Stomach (tissue), 9 donors: ENCODE data around the gene CDKN2B-AS1. TPM values are rescaled to one million over a fixed set of nuclear protein-coding genes. Genes with fewer than 3 reads are reported as not detected.

ENCODE experiments used
- DNase-seq, 2 donors: peaks; one replicate each; pipeline versions ENCODE4 v3.0.0 to v3.0.0-alpha.2; 2013 to 2019
- H3K27ac ChIP-seq, 5 donors: fragments of 200-600 bp in 4 of 5; sonication (generic) in 4 of 5; one replicate each; pipeline ENCODE4 v1.5.1; 2013 to 2019; ENCODE audit warnings: mild to moderate bottlenecking in 1 of 5, moderate library complexity in 1 of 5
- H3K27me3 ChIP-seq, 3 donors: fragments of 200-600 bp; sonication (generic); one replicate each; pipeline ENCODE4 v1.5.1; 2017 to 2019; ENCODE audit warnings: mixed run types in 1 of 3
- H3K36me3 ChIP-seq, 4 donors: fragments of 200-600 bp; sonication (generic); 1 replicate in 3 of 4; 2 replicates in 1 of 4; pipeline ENCODE4 v1.5.1; 2016 to 2019
- H3K4me1 ChIP-seq, 4 donors: fragments of 200-600 bp; sonication (generic); one replicate each; pipeline ENCODE4 v1.5.1; 2016 to 2019
- H3K4me3 ChIP-seq, 4 donors: fragments of 200-600 bp; sonication (generic) in 3 of 4; one replicate each; pipeline ENCODE4 v1.5.1; 2016 to 2019; ENCODE audit warnings: mild to moderate bottlenecking in 1 of 4
- H3K9me3 ChIP-seq, 4 donors: fragments of 200-600 bp; sonication (generic); one replicate each; pipeline ENCODE4 v1.5.1; 2016 to 2019
- EP300 ChIP-seq: sonication (generic); formaldehyde crosslinking; IDR thresholded peaks from one replicate; pipeline ENCODE4 v1.6.1; 2017; ENCODE audit warnings: antibody characterized with exemption
- POLR2A ChIP-seq, 4 donors: fragments of 450-650 bp; IDR thresholded peaks; one replicate each; pipeline ENCODE4 v1.6.1; 2016; ENCODE audit warnings: antibody characterized with exemption in 4 of 4, control low read depth in 2 of 4, mild to moderate bottlenecking in 1 of 4, moderate library complexity in 1 of 4
- POLR2AphosphoS5 ChIP-seq, 3 donors: sonication (generic); formaldehyde crosslinking; IDR thresholded peaks; one replicate each; pipeline ENCODE4 v1.6.1; 2016; ENCODE audit warnings: antibody characterized with exemption in 3 of 3
- WGBS, 5 donors: extraction: QIAGEN DNeasy Blood & Tissue Kit in 3 of 5; methylation state at CpG; one replicate each; pipeline versions ENCODE4 v1.1.5 to v1.1.7; 2013 to 2018; 5-methylcytosine and 5-hydroxymethylcytosine counted together
- intact Hi-C: fragments of 100-400 bp; cut with DNase I; formaldehyde crosslinking; loops from one replicate; pipeline ENCODE4 v1.15.1; 2023; ENCODE audit warnings: low total_unique reads
- polyA plus RNA-seq, 3 donors: library from polyadenylated mRNA; stranded (reverse); fragments of 200-250 nt; gene quantifications; one replicate each; pipeline ENCODE4 v1.2.3, GENCODE V29; 2013
- total RNA-seq, 5 donors: library from RNA; depleted of rRNA; stranded (reverse); fragments of >200 nt; gene quantifications; one replicate each; pipeline versions ENCODE4 v1.1.0 to v1.2.3, GENCODE V29; 2014 to 2016
- TF ChIP-seq, protein P1 (sequence below), 7 experiments: fragments of 450-650 bp in 4 of 7; fragments of 200-600 bp in 3 of 7; sonication (generic) in 3 of 7; IDR thresholded peaks; one replicate each; pipeline ENCODE4 v1.5.1; 2016 to 2019; ENCODE audit warnings: antibody characterized with exemption in 7 of 7, control low read depth in 2 of 7, mild to moderate bottlenecking in 1 of 7
- donor health status: healthy with polysubstance abuse.
- donor health status: Bipolar disorder and iron deficiency.
- donor health status: healthy.

Gene CDKN2B-AS1
- total and polyA plus RNA-seq, 8 donors = 0.48 to 1.6 (median 1.1) TPM; not detected in 3

DNA sequence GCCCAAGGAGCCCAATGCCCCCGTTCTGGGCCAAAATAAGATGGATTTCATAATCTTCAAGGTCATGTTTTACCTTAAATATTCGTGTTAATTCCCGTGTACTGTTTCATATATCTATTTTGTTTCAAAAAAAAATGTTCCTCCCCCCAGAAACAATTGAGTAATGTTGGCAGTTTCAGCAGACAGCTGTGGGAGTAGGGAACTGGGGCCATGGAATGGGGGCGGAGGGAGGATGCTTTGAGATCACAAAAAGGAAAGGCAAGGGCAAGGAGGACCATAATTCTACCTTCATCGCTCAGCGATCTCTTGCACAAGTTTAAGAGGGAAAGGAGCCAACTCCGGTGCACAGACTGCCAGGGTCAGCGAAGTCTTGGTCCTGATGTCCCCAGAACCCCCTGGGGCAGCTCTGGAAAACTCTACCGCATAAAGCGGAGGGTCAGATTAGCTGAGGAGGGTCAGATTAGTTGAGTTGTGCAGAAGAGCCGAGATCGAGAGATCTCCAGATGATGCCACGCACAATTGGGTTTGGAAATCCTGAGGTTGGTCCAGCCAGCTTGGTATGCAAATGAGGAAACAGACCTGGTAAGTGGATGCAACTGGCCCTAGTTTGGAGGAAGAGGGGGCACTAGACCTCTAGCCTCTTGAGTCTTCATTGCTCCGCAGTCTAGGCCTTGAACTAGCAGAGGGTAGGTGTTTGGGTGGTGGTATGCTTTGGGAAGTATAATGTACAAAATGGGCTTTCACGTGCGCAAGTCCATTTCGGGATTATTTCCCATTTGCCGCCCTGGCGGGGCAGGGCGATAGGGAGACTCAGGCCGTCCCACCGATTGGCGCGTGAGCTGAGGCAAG, 24.4 kb upstream of the CDKN2B-AS1 start:
- peak overlapping the region in 1 of 4 donors; percentile 0 for H3K4me3 ChIP-seq
- no peak for DNase-seq
- peaks cover 0 to 36% (median 14%) of the 10 kb centered on the region in 4 donors for H3K9me3 ChIP-seq
- peaks cover 63 to 100% (median 97%) of the 10 kb centered on the region in 3 donors for H3K27me3 ChIP-seq
- H3K4me1 ChIP-seq = peaks cover 15 to 51% (median 38%) of the 10 kb centered on the region in 4 donors
- 8 to 20% (median 18%) methylated on average over 20 to 24 of the region's 24 CpGs for WGBS, 5 donors
- no peaks in the 10 kb centered on the region for H3K36me3 ChIP-seq
- H3K27ac ChIP-seq = no peak overlapping the region
- intact Hi-C loops = no loop called here
- TF ChIP-seq POLR2AphosphoS5 (IDR thresholded peaks at IDR 0.05) (no peak), POLR2A (IDR thresholded peaks at IDR 0.05) (no peak), EP300 (no peak)
- TF ChIP-seq, protein P1, sequence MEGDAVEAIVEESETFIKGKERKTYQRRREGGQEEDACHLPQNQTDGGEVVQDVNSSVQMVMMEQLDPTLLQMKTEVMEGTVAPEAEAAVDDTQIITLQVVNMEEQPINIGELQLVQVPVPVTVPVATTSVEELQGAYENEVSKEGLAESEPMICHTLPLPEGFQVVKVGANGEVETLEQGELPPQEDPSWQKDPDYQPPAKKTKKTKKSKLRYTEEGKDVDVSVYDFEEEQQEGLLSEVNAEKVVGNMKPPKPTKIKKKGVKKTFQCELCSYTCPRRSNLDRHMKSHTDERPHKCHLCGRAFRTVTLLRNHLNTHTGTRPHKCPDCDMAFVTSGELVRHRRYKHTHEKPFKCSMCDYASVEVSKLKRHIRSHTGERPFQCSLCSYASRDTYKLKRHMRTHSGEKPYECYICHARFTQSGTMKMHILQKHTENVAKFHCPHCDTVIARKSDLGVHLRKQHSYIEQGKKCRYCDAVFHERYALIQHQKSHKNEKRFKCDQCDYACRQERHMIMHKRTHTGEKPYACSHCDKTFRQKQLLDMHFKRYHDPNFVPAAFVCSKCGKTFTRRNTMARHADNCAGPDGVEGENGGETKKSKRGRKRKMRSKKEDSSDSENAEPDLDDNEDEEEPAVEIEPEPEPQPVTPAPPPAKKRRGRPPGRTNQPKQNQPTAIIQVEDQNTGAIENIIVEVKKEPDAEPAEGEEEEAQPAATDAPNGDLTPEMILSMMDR (IDR thresholded peaks at IDR 0.05) = no peak

DNA sequence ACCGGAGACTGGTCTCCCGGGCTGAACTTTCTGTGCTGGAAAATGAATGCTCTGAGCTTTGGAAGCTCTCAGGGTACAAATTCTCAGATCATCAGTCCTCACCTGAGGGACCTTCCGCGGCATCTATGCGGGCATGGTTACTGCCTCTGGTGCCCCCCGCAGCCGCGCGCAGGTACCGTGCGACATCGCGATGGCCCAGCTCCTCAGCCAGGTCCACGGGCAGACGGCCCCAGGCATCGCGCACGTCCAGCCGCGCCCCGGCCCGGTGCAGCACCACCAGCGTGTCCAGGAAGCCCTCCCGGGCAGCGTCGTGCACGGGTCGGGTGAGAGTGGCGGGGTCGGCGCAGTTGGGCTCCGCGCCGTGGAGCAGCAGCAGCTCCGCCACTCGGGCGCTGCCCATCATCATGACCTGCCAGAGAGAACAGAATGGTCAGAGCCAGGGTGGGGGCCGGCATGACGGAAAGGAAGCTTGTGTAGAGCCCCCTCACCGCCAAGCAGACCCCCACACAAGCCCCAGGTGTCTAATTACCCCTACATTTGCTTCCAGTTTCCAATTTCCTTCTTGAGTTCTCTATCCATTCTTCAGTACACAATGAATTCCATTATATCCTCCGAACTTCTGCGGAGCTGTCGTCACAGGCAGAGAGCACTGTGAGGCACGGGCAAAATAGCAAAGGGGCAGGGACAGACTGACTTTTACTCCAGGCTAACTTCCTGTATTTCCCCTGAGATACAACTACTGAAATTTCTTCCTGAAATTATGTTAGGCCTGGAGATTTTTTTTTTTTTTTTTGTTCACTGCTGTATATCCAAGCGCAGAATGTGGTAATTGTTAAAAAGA, 23.6 kb upstream of the CDKN2B-AS1 start:
- TF ChIP-seq, protein P1 (IDR thresholded peaks at IDR 0.05) = no peak
- TF ChIP-seq EP300 = no peak
- TF ChIP-seq POLR2A (IDR thresholded peaks at IDR 0.05) = no peak
- no peak for TF ChIP-seq POLR2AphosphoS5 (IDR thresholded peaks at IDR 0.05)
- Histone ChIP-seq H3K9me3 (peaks cover 0 to 36% (median 14%) of the 10 kb centered on the region in 4 donors), H3K27ac (no peak overlapping the region), H3K4me1 (peaks cover 14 to 50% (median 35%) of the 10 kb centered on the region in 4 donors), H3K36me3 (no peaks in the 10 kb centered on the region), H3K4me3 (peak overlapping the region in 1 of 4 donors; percentile 0), H3K27me3 (peaks cover 65 to 100% (median 97%) of the 10 kb centered on the region in 3 donors)
- intact Hi-C loops = no loop called here
- peak in 1 of 2 donors; percentile 20 for DNase-seq
- 9 to 11% (median 10%) methylated on average over 8 to 45 of the region's 45 CpGs for WGBS, 5 donors

DNA sequence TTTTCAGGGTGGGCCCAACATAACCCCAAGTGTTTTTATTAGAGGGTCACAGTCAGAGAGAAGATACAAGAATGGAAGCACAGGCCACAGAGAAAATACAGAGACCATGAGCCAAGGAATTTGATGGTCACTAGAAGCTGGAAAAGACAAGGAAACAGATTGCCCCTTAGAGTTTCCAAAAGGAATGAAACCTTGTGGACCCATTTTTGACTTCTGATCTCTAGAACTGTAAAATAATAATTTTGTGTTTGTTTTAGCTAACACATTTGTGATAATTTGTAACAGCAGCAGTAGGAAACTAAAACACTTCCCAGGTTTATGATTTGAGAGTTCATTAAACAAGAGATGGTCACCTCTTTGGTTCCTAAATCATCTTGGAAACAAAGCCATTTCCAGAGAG, 22.2 kb upstream of the CDKN2B-AS1 start:
- H3K4me1 ChIP-seq = peaks cover 14 to 47% (median 31%) of the 10 kb centered on the region in 4 donors
- intact Hi-C loops = no loop called here
- H3K27me3 ChIP-seq = peaks cover 65 to 100% (median 97%) of the 10 kb centered on the region in 3 donors
- TF ChIP-seq POLR2A (IDR thresholded peaks at IDR 0.05) (no peak), EP300 (no peak), POLR2AphosphoS5 (IDR thresholded peaks at IDR 0.05) (no peak)
- TF ChIP-seq, protein P1 (IDR thresholded peaks at IDR 0.05) = no peak
- no peak overlapping the region for H3K4me3 ChIP-seq
- no peak overlapping the region for H3K27ac ChIP-seq
- no peaks in the 10 kb centered on the region for H3K36me3 ChIP-seq
- DNase-seq = no peak
- peaks cover 0 to 33% (median 13%) of the 10 kb centered on the region in 4 donors for H3K9me3 ChIP-seq

DNA sequence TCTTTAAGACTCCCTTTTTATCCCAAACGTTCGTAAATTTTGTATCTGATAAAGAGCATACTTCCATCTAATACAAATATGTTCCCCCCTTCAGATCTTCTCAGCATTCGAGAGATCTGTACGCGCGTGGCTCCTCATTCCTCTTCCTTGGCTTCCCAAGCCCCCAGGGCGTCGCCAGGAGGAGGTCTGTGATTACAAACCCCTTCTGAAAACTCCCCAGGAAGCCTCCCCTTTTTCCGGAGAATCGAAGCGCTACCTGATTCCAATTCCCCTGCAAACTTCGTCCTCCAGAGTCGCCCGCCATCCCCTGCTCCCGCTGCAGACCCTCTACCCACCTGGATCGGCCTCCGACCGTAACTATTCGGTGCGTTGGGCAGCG, 20.3 kb upstream of the CDKN2B-AS1 start:
- TF ChIP-seq POLR2A (IDR thresholded peaks at IDR 0.05) = no peak
- TF ChIP-seq EP300 = no peak
- TF ChIP-seq, protein P1 (IDR thresholded peaks at IDR 0.05) = no peak
- no peak for TF ChIP-seq POLR2AphosphoS5 (IDR thresholded peaks at IDR 0.05)
- WGBS, 5 donors = 4 to 9% (median 5%) methylated on average over 15 to 21 of the region's 21 CpGs
- Histone ChIP-seq H3K9me3 (peaks cover 0 to 15% (median 4%) of the 10 kb centered on the region in 4 donors), H3K27me3 (peaks cover 56 to 100% (median 91%) of the 10 kb centered on the region in 3 donors), H3K4me3 (peak overlapping the region; percentile 41 to 50 (median 41)), H3K4me1 (peaks cover 14 to 33% (median 22%) of the 10 kb centered on the region in 4 donors), H3K36me3 (no peaks in the 10 kb centered on the region), H3K27ac (no peak overlapping the region)
- no peak for DNase-seq
- intact Hi-C loops = no loop called here
